Hepatocyte (in vitro differentiated cells): ENCODE measurements around the gene C4orf17. TPM values are rescaled to one million over a fixed set of nuclear protein-coding genes. Genes with fewer than 3 reads are reported as not detected.

Experiments
- DNase-seq: peaks from one replicate; pipeline ENCODE4 v3.0.0-alpha.2; 2016; ENCODE audit warnings: low spot score
- H2AFZ ChIP-seq: fragments of 200-600 bp; sonication (generic); 2 replicates; pipeline ENCODE4 v1.6.0; 2016; ENCODE audit warnings: antibody characterized with exemption, mild to moderate bottlenecking
- H3K27ac ChIP-seq: fragments of 200-600 bp; sonication (generic); 2 replicates; pipeline ENCODE4 v1.5.1; 2016; ENCODE audit warnings: mild to moderate bottlenecking
- H3K27me3 ChIP-seq: fragments of 200-600 bp; sonication (generic); 2 replicates; pipeline ENCODE4 v1.6.1; 2016
- H3K36me3 ChIP-seq: fragments of 200-600 bp; sonication (generic); replicated peaks from 2 replicates; pipeline ENCODE4 v1.5.1; 2016; ENCODE audit warnings: low read depth; ENCODE audit not compliant: insufficient read depth
- H3K4me1 ChIP-seq: fragments of 200-600 bp; sonication (generic); 2 replicates; pipeline ENCODE4 v1.5.1; 2016; ENCODE audit warnings: mild to moderate bottlenecking, moderate library complexity; ENCODE audit not compliant: insufficient read depth
- H3K4me2 ChIP-seq: fragments of 200-600 bp; sonication (generic); 2 replicates; pipeline ENCODE4 v1.6.0; 2016
- H3K4me3 ChIP-seq: fragments of 200-600 bp; sonication (generic); 2 replicates; pipeline ENCODE4 v1.5.1; 2016; ENCODE audit warnings: mild to moderate bottlenecking
- H3K79me2 ChIP-seq: fragments of 200-600 bp; sonication (generic); 2 replicates; pipeline ENCODE4 v1.6.0; 2017; ENCODE audit warnings: mild to moderate bottlenecking
- H3K9me2 ChIP-seq: fragments of 200-600 bp; sonication (generic); replicated peaks from 2 replicates; pipeline ENCODE4 v1.6.0; 2017; ENCODE audit warnings: mild to moderate bottlenecking; ENCODE audit not compliant: insufficient read depth
- H3K9me3 ChIP-seq: fragments of 200-600 bp; sonication (generic); 2 replicates; pipeline ENCODE4 v1.5.1; 2016; ENCODE audit warnings: low read depth, mild to moderate bottlenecking
- H4K20me1 ChIP-seq: fragments of 200-600 bp; sonication (generic); 2 replicates; pipeline ENCODE4 v1.6.0; 2016; ENCODE audit warnings: mild to moderate bottlenecking; ENCODE audit not compliant: insufficient read depth, poor library complexity, severe bottlenecking
- CTCF ChIP-seq: fragments of 200-600 bp; sonication (generic); IDR thresholded peaks from 2 replicates; pipeline ENCODE4 v1.5.1; 2016; ENCODE audit warnings: antibody characterized with exemption, mild to moderate bottlenecking; ENCODE audit not compliant: poor library complexity
- EZH2 ChIP-seq: fragments of 200-600 bp; sonication (generic); IDR thresholded peaks from 2 replicates; pipeline ENCODE4 v1.6.1; 2016; ENCODE audit warnings: antibody characterized with exemption, mild to moderate bottlenecking, borderline replicate concordance
- EZH2phosphoT487 ChIP-seq: fragments of 200-600 bp; sonication (generic); IDR thresholded peaks from one replicate; pipeline ENCODE4 v1.6.1; 2018; ENCODE audit warnings: antibody characterized with exemption, mild to moderate bottlenecking, low read depth, moderate library complexity; ENCODE audit not compliant: unreplicated experiment, severe bottlenecking
- WGBS: methylation state at CpG from one replicate; pipeline ENCODE4 v1.1.6; 2016; ENCODE audit warnings: low lambda C conversion rate; ENCODE audit errors: missing lambda C conversion rate; 5-methylcytosine and 5-hydroxymethylcytosine counted together
- polyA plus RNA-seq: library from polyadenylated mRNA; unstranded; fragments of >200 nt; fragmentation: Nextera tagmentation; extraction: Ambion mirVana; gene quantifications from 2 replicates; pipeline ENCODE4 v1.2.1, GENCODE V29; 2016
- total RNA-seq: library from RNA; depleted of rRNA; stranded (reverse); fragments of >200 nt; gene quantifications from 2 replicates; pipeline ENCODE4 v1.2.3, GENCODE V29; 2014

Gene C4orf17
- total and polyA plus RNA-seq, 2 experiments from 2014 or later, result not detected

- Histone ChIP-seq H3K27ac (peak overlapping the region; percentile 77), H3K4me1 (peaks cover 23% of the 10 kb centered on the region), H3K27me3 (no peaks in the 10 kb centered on the region), H3K36me3 (no peaks in the 10 kb centered on the region), H4K20me1 (no peaks in the 10 kb centered on the region), H3K4me2 (peak overlapping the region; percentile 10), H3K9me3 (no peaks in the 10 kb centered on the region), H2AFZ (no peak overlapping the region), H3K9me2 (no peaks in the 10 kb centered on the region), H3K4me3 (no peak overlapping the region), H3K79me2 (no peaks in the 10 kb centered on the region)
- TF ChIP-seq EZH2phosphoT487, result no peak
- no peak for DNase-seq
Measured at GRCh38 chr4:99587309-99587708, 76.5 kb downstream of the C4orf17 start.

GRCh38 chr4:99587803-99588202, 77.0 kb downstream of the C4orf17 start:
- 31% methylated on average over 1 of the region's 1 CpG for WGBS
- Histone ChIP-seq H3K36me3 (no peaks in the 10 kb centered on the region), H3K4me2 (peak overlapping the region; percentile 10), H3K27ac (peak overlapping the region; percentile 77), H3K79me2 (no peaks in the 10 kb centered on the region), H3K4me1 (peaks cover 23% of the 10 kb centered on the region), H3K9me2 (no peaks in the 10 kb centered on the region), H2AFZ (no peak overlapping the region), H3K9me3 (no peaks in the 10 kb centered on the region), H3K4me3 (no peak overlapping the region), H4K20me1 (no peaks in the 10 kb centered on the region), H3K27me3 (no peaks in the 10 kb centered on the region)
- TF ChIP-seq EZH2 (no peak), CTCF (no peak), EZH2phosphoT487 (no peak)
- no peak for DNase-seq

- Histone ChIP-seq H2AFZ (no peak overlapping the region), H3K27me3 (no peaks in the 10 kb centered on the region), H3K36me3 (no peaks in the 10 kb centered on the region), H4K20me1 (no peaks in the 10 kb centered on the region), H3K4me1 (peaks cover 10% of the 10 kb centered on the region), H3K9me3 (no peaks in the 10 kb centered on the region), H3K79me2 (no peaks in the 10 kb centered on the region), H3K27ac (no peak overlapping the region), H3K4me3 (no peak overlapping the region), H3K9me2 (no peaks in the 10 kb centered on the region), H3K4me2 (no peak overlapping the region)
- WGBS, result 95% methylated on average over 3 of the region's 3 CpGs
- TF ChIP-seq EZH2, result no peak
- no peak for TF ChIP-seq CTCF
- no peak for DNase-seq
Measured at GRCh38 chr4:99591757-99592156, 80.9 kb downstream of the C4orf17 start.

Other genes starting within 250 kb of the C4orf17 start
- gene ADH1A, start 220.0 kb upstream of the C4orf17 start, total RNA-seq, result 37.6 and 39.0 TPM in 2 replicates
- gene ADH1A, start 220.0 kb upstream of the C4orf17 start, polyA plus RNA-seq, result 17.3 and 26.6 TPM in 2 replicates
- 8.0 and 8.2 TPM in 2 replicates for gene ADH1B, start 189.6 kb upstream of the C4orf17 start, total RNA-seq
- 1.5 and 4.4 TPM in 2 replicates for gene ADH1B, start 189.6 kb upstream of the C4orf17 start, polyA plus RNA-seq
- gene ADH1C, start 158.3 kb upstream of the C4orf17 start, total RNA-seq, result 9.2 and 13.7 TPM in 2 replicates
- gene ADH1C, start 158.3 kb upstream of the C4orf17 start, polyA plus RNA-seq, result 3.7 and 4.4 TPM in 2 replicates
- gene ADH7, start 75.7 kb upstream of the C4orf17 start, total RNA-seq, result not detected in 2 replicates
- not detected in 2 replicates for gene ADH7, start 75.7 kb upstream of the C4orf17 start, polyA plus RNA-seq
- gene TRMT10A, start 53.0 kb downstream of the C4orf17 start, total RNA-seq, result 16.9 and 17.9 TPM in 2 replicates
- gene TRMT10A, start 53.0 kb downstream of the C4orf17 start, polyA plus RNA-seq, result 5.4 and 6.2 TPM in 2 replicates
- 81.2 and 92.2 TPM in 2 replicates for gene MTTP, start 63.8 kb downstream of the C4orf17 start, total RNA-seq
- 23.7 and 40.1 TPM in 2 replicates for gene MTTP, start 63.8 kb downstream of the C4orf17 start, polyA plus RNA-seq
- gene C4orf54, start 146.8 kb downstream of the C4orf17 start, total RNA-seq, result 0.07 TPM in 1 of 2 replicates, not detected in the other
- not detected in 2 replicates for gene C4orf54, start 146.8 kb downstream of the C4orf17 start, polyA plus RNA-seq